Progenitor cell of endocrine pancreas (in vitro differentiated cells): ENCODE results near the gene DAPK1. TPM values are rescaled to one million over a fixed set of nuclear protein-coding genes. Genes with fewer than 3 reads are reported as not detected.

Experiments used
- DNase-seq: peaks from one replicate; pipeline ENCODE4 v3.0.0; 2021; ENCODE audit warnings: low spot score; ENCODE audit not compliant: unreplicated experiment
- H3K27ac Mint-ChIP-seq: 2 replicates; pipeline ENCODE4 v1.8.0; 2021; ENCODE audit warnings: mild to moderate bottlenecking, moderate library complexity, mixed read lengths
- H3K27me3 Mint-ChIP-seq: 2 replicates; pipeline ENCODE4 v1.8.0; 2021; ENCODE audit warnings: mixed read lengths
- H3K36me3 Mint-ChIP-seq: 2 replicates; pipeline ENCODE4 v1.8.0; 2022; ENCODE audit warnings: mixed read lengths; ENCODE audit not compliant: insufficient read depth
- H3K4me1 Mint-ChIP-seq: 2 replicates; pipeline ENCODE4 v1.8.0; 2021; ENCODE audit warnings: low read depth, mixed read lengths
- H3K4me3 Mint-ChIP-seq: 2 replicates; pipeline ENCODE4 v1.8.0; 2021; ENCODE audit warnings: low read depth, mild to moderate bottlenecking, moderate library complexity, mixed read lengths
- H3K9me3 Mint-ChIP-seq: 2 replicates; pipeline ENCODE4 v1.8.0; 2021; ENCODE audit warnings: low read depth, mixed read lengths
- total RNA-seq: library from RNA; stranded (reverse); gene quantifications from 2 replicates; pipeline ENCODE4 v1.2.1, GENCODE V29; 2021
- TF ChIP-seq, protein P1 (sequence below): fragments of 200-600 bp; sonication (generic); IDR thresholded peaks from one replicate; pipeline ENCODE4 v1.5.0; 2021; ENCODE audit warnings: antibody characterized with exemption, mild to moderate bottlenecking; ENCODE audit not compliant: unreplicated experiment

The DAPK1 gene
- total RNA-seq, 1 donor from 2014 or later: 202 TPM

- H3K4me1 Mint-ChIP-seq: no peaks in the 10 kb centered on the region
- no peak for DNase-seq
- TF ChIP-seq, protein P1, sequence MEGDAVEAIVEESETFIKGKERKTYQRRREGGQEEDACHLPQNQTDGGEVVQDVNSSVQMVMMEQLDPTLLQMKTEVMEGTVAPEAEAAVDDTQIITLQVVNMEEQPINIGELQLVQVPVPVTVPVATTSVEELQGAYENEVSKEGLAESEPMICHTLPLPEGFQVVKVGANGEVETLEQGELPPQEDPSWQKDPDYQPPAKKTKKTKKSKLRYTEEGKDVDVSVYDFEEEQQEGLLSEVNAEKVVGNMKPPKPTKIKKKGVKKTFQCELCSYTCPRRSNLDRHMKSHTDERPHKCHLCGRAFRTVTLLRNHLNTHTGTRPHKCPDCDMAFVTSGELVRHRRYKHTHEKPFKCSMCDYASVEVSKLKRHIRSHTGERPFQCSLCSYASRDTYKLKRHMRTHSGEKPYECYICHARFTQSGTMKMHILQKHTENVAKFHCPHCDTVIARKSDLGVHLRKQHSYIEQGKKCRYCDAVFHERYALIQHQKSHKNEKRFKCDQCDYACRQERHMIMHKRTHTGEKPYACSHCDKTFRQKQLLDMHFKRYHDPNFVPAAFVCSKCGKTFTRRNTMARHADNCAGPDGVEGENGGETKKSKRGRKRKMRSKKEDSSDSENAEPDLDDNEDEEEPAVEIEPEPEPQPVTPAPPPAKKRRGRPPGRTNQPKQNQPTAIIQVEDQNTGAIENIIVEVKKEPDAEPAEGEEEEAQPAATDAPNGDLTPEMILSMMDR: no peak
- peaks cover 3% of the 10 kb centered on the region for H3K36me3 Mint-ChIP-seq
- no peaks in the 10 kb centered on the region for H3K9me3 Mint-ChIP-seq
- no peak overlapping the region for H3K4me3 Mint-ChIP-seq
- H3K27me3 Mint-ChIP-seq: no peaks in the 10 kb centered on the region
- no peak overlapping the region for H3K27ac Mint-ChIP-seq
These were observed 234.7 kb downstream of the DAPK1 start for GRCh38 chr9:87732344-87732743.

GRCh38 chr9:87732756-87733155 lies 235.1 kb downstream of the DAPK1 start:
- Mint-ChIP-seq H3K36me3 (peaks cover 3% of the 10 kb centered on the region), H3K27me3 (no peaks in the 10 kb centered on the region), H3K4me3 (no peak overlapping the region), H3K4me1 (no peaks in the 10 kb centered on the region), H3K9me3 (no peaks in the 10 kb centered on the region), H3K27ac (no peak overlapping the region)
- TF ChIP-seq, protein P1: no peak
- no peak for DNase-seq

GRCh38 chr9:87733273-87734052 lies 235.8 kb downstream of the DAPK1 start:
- no peaks in the 10 kb centered on the region for H3K9me3 Mint-ChIP-seq
- TF ChIP-seq, protein P1: no peak
- peaks cover 3% of the 10 kb centered on the region for H3K36me3 Mint-ChIP-seq
- no peak overlapping the region for H3K4me3 Mint-ChIP-seq
- H3K4me1 Mint-ChIP-seq: no peaks in the 10 kb centered on the region
- DNase-seq: no peak
- no peak overlapping the region for H3K27ac Mint-ChIP-seq
- no peaks in the 10 kb centered on the region for H3K27me3 Mint-ChIP-seq

- H3K4me3 Mint-ChIP-seq: no peak overlapping the region
- H3K9me3 Mint-ChIP-seq: no peaks in the 10 kb centered on the region
- DNase-seq: no peak
- no peaks in the 10 kb centered on the region for H3K4me1 Mint-ChIP-seq
- no peaks in the 10 kb centered on the region for H3K27me3 Mint-ChIP-seq
- no peak overlapping the region for H3K27ac Mint-ChIP-seq
- TF ChIP-seq, protein P1: no peak
- H3K36me3 Mint-ChIP-seq: peaks cover 3% of the 10 kb centered on the region
These were observed 236.4 kb downstream of the DAPK1 start for GRCh38 chr9:87734106-87734505.

DNA sequence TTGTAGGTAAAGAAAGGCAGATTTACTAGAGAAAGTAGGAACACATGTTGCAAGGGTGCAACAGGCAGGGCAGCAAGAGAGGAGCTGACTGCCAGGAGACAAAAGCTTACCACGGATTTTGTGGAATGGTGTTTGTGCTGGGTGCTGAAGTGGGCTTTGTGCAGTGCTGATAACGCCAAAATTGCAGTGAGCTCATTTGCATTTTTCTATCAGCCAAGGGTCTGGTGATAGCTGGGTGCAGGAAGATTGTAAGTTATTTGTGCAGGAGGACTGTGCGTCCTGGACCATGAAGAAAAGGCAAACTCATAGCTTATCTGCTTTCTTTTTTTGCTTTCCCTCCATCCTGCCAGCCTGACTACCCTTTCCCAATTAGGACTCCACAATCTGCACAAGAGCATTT lies 241.9 kb downstream of the DAPK1 start:
- Mint-ChIP-seq H3K27ac (no peak overlapping the region), H3K4me1 (no peaks in the 10 kb centered on the region)
- TF ChIP-seq, protein P1: no peak

More for the DNA sequence above, 241.9 kb downstream of the DAPK1 start:
- Mint-ChIP-seq H3K27me3 (peaks cover 3% of the 10 kb centered on the region), H3K9me3 (peaks cover 10% of the 10 kb centered on the region), H3K36me3 (peaks cover 1% of the 10 kb centered on the region), H3K4me3 (no peak overlapping the region)
- DNase-seq: no peak
